Ascending aorta (tissue), 2 donors: ENCODE results near the gene KCNG4. TPM values are rescaled to one million over a fixed set of nuclear protein-coding genes. Genes with fewer than 3 reads are reported as not detected.

Source experiments
- DNase-seq, 2 donors: peaks; one replicate each; pipeline ENCODE4 v3.0.0-alpha.2; 2019; ENCODE audit warnings: low spot score in 2 of 2
- H3K27ac ChIP-seq, 2 donors: fragments of 200-600 bp; sonication (generic); one replicate each; pipeline ENCODE4 v1.5.1; 2016 to 2017; ENCODE audit warnings: mild to moderate bottlenecking in 1 of 2
- H3K27me3 ChIP-seq: fragments of 200-600 bp; sonication (generic); one replicate; pipeline ENCODE4 v1.5.1; 2017
- H3K36me3 ChIP-seq, 2 donors: fragments of 200-600 bp; sonication (generic); one replicate each; pipeline ENCODE4 v1.5.1; 2016
- H3K4me1 ChIP-seq, 2 donors: fragments of 200-600 bp; sonication (generic); one replicate each; pipeline ENCODE4 v1.5.1; 2016 to 2017; ENCODE audit warnings: mild to moderate bottlenecking in 1 of 2
- H3K4me3 ChIP-seq, 2 donors: fragments of 200-600 bp; sonication (generic); one replicate each; pipeline ENCODE4 v1.5.1; 2016 to 2017; ENCODE audit warnings: mild to moderate bottlenecking in 1 of 2
- H3K9me3 ChIP-seq, 2 donors: fragments of 200-600 bp; sonication (generic); one replicate each; pipeline ENCODE4 v1.5.1; 2016
- intact Hi-C: fragments of 100-400 bp; cut with DNase I; formaldehyde crosslinking; loops from one replicate; pipeline ENCODE4 v1.15.1; 2023
- total RNA-seq: library from RNA; depleted of rRNA; stranded (reverse); fragments of >200 nt; gene quantifications from one replicate; pipeline ENCODE4 v1.1.0, GENCODE V29; 2016
- TF ChIP-seq, protein P1 (sequence below), 3 experiments: fragments of 200-600 bp in 2 of 3; fragments of 450-650 bp in 1 of 3; sonication (generic) in 2 of 3; IDR thresholded peaks; one replicate each; pipeline ENCODE4 v1.5.1; 2016 to 2019; ENCODE audit warnings: antibody characterized with exemption in 3 of 3, mild to moderate bottlenecking in 1 of 3, moderate library complexity in 1 of 3

KCNG4 gene
- total RNA-seq, 1 donor from 2014 or later, result not detected

DNA sequence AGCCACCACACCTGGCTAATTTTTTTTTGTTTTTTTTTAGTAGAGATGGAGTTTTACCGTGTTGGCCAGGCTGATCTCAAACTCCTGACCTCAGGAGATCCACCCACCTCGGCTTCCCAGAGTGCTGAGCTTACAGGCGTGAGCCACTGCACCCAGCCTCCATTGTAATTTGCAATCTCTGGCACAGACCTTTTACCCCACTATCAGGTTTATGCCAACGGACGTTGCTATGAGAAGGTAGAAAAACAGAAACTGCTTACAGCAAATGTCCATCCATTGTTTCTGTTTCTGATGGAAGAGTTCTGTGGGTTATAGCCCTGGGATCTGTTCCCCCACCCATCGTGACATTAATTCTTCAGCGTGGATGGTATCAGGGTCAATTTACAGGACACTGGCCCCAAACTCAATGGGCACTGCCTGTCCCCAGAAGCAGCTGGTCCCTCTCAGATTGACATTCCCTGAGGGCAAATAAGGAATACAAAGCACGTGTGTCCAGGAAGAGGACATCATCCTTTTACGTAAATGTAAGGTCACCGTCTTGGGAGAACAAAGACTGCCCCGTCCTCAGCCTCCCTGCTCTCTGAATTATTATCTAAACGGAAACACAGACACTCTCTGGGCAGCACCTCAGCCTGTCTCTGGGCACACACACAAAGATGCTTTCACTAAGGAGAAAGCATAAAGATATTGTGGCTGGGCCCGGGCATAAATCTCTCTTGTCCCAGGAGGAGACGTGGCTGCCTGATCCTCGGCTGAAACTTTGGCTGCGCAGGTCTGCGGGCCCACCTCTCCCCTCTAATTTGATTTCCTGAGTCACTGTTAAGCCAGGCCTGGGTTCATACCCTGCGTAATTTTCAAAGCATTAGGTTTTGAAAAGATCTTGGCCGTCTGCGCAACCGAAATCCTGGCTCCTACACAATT is 5.2 kb downstream of the KCNG4 start:
- intact Hi-C loops, result no loop called here
- Histone ChIP-seq H3K4me3 (no peak overlapping the region), H3K4me1 (no peaks in the 10 kb centered on the region), H3K36me3 (no peaks in the 10 kb centered on the region), H3K27me3 (no peaks in the 10 kb centered on the region), H3K9me3 (no peaks in the 10 kb centered on the region), H3K27ac (peak overlapping the region in 1 of 2 donors; percentile 44)
- TF ChIP-seq, protein P1, sequence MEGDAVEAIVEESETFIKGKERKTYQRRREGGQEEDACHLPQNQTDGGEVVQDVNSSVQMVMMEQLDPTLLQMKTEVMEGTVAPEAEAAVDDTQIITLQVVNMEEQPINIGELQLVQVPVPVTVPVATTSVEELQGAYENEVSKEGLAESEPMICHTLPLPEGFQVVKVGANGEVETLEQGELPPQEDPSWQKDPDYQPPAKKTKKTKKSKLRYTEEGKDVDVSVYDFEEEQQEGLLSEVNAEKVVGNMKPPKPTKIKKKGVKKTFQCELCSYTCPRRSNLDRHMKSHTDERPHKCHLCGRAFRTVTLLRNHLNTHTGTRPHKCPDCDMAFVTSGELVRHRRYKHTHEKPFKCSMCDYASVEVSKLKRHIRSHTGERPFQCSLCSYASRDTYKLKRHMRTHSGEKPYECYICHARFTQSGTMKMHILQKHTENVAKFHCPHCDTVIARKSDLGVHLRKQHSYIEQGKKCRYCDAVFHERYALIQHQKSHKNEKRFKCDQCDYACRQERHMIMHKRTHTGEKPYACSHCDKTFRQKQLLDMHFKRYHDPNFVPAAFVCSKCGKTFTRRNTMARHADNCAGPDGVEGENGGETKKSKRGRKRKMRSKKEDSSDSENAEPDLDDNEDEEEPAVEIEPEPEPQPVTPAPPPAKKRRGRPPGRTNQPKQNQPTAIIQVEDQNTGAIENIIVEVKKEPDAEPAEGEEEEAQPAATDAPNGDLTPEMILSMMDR (IDR thresholded peaks at IDR 0.05), result no peak
- DNase-seq, result no peak

DNA sequence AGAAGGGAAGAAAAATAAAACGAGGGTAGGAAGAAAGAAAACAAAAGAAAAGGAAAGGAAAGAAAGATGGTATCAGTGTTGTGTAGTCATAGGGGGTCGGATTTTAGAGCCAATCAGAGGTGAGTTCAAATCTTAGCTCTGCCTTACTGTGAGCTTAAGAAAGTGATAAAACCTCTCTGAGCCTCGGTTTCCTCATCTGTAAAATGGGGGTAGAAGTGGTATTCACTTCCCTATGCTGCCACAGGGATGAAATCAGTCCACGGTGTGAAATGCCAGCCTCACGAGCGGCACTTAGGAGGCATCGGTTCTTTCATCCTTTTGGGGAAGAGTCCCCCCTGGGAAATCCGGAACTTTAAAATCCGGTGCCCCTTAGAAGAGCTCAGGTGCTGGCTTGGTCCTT is 6.1 kb downstream of the KCNG4 start:
- Histone ChIP-seq H3K4me1 (no peaks in the 10 kb centered on the region), H3K4me3 (no peak overlapping the region), H3K27me3 (no peaks in the 10 kb centered on the region), H3K9me3 (no peaks in the 10 kb centered on the region), H3K36me3 (no peaks in the 10 kb centered on the region), H3K27ac (no peak overlapping the region)
- DNase-seq, result no peak
- TF ChIP-seq, protein P1 (IDR thresholded peaks at IDR 0.05), result no peak
- intact Hi-C loops, result no loop called here

DNA sequence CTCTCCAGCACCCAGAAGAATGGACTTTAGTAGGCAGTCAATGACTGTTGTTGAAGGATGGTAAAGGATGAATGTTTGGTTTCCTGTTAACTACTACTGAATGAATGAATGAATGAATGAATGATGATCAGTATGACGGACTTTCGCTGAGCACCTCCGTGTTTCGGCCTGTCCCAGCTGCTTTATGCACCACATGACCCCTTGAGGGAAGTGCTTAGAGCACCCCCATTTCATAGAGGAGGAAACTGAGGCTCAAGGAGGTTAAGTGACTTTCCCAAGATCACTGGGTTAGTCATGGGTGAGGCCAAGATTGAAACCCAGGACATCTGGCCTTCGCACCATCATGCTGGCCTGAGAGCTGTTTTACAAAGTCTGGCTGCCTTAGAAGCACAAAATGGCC is 6.8 kb downstream of the KCNG4 start:
- Histone ChIP-seq H3K4me1 (peaks cover 1 to 2% of the 10 kb centered on the region in 2 donors), H3K36me3 (no peaks in the 10 kb centered on the region), H3K4me3 (no peak overlapping the region), H3K9me3 (no peaks in the 10 kb centered on the region), H3K27me3 (no peaks in the 10 kb centered on the region), H3K27ac (no peak overlapping the region)
- intact Hi-C loops, result no loop called here
- no peak for DNase-seq
- TF ChIP-seq, protein P1 (IDR thresholded peaks at IDR 0.05), result no peak

DNA sequence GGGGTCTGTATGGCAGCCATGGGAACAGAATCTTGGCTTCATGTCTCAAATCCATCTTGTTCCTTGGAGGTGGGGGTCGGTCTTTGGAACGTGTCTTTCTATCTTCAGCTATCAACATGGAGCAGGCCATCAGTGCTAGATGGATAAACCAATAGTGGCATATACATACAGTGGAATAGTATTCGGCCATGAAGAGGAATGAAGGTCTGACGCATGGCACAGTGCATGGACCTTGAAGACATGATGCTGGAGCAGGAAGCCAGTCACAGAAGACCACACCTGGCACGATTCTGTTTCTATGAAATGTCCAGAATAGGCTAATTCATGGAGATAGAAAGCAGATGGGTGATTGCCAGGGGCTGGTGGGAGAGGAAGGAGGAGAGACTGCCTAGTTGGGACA is 7.8 kb downstream of the KCNG4 start:
- DNase-seq, result no peak
- TF ChIP-seq, protein P1 (IDR thresholded peaks at IDR 0.05), result no peak
- H3K4me3 ChIP-seq, result no peak overlapping the region

DNA sequence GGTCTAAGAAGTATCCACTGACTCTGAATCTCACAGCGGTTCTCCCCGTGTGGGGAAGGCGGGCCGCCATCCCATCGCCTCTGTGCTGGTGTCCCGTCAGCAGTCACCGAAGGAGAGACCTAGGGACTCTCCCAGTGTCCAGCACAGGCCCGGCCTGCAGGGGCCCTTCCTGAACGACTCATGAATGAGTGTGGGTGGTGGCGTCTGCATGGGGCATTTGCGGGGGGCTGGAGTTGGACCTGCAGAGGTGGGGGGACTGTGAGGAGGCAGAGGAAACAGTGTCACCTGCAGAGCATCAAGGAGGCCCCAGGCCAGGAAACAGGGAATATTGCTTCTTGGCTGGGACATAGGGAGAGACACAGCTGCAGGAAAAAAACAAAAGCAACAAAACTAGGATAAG is 10.3 kb downstream of the KCNG4 start:
- H3K36me3 ChIP-seq, result no peaks in the 10 kb centered on the region
- no peak overlapping the region for H3K27ac ChIP-seq
- H3K4me1 ChIP-seq, result peaks cover 5 to 6% of the 10 kb centered on the region in 2 donors
- TF ChIP-seq, protein P1 (IDR thresholded peaks at IDR 0.05), result no peak
- no peaks in the 10 kb centered on the region for H3K9me3 ChIP-seq
- no peak overlapping the region for H3K4me3 ChIP-seq
- H3K27me3 ChIP-seq, result no peaks in the 10 kb centered on the region
- intact Hi-C loops, result loop anchor here (2.0 kb wide), 1 partner anchor 43 kb away; the partner anchor contains the start of gene TAF1C
- DNase-seq, result no peak

More for the DNA sequence above, 7.8 kb downstream of the KCNG4 start:
- Histone ChIP-seq H3K27ac (no peak overlapping the region), H3K36me3 (no peaks in the 10 kb centered on the region), H3K27me3 (no peaks in the 10 kb centered on the region), H3K4me1 (peaks cover 5 to 6% of the 10 kb centered on the region in 2 donors), H3K9me3 (no peaks in the 10 kb centered on the region)
- intact Hi-C loops, result no loop called here
